SK-N-SH treated with all-trans-retinoic acid at 6 μM for 48 hours (cell line): ENCODE data around the gene MMAB.

Source experiments
- PATZ1 ChIP-seq: fragments of 250-450 bp; sonication (Bioruptor Pico); IDR thresholded peaks from 2 replicates; pipeline ENCODE4 v1.8.0; 2020; ENCODE audit warnings: mild to moderate bottlenecking, moderate library complexity, borderline replicate concordance
- TSHZ2 ChIP-seq: fragments of 250-450 bp; sonication (Bioruptor Pico); IDR thresholded peaks from 2 replicates; pipeline ENCODE4 v1.5.0; 2020; ENCODE audit warnings: mild to moderate bottlenecking, moderate library complexity
- ZC3H10 ChIP-seq: fragments of 250-450 bp; sonication (Bioruptor Pico); IDR thresholded peaks from 2 replicates; pipeline ENCODE4 v1.5.1; 2021; ENCODE audit warnings: mild to moderate bottlenecking, moderate library complexity
- ZFP3 ChIP-seq: fragments of 250-450 bp; sonication (Bioruptor Pico); IDR thresholded peaks from 2 replicates; pipeline ENCODE4 v1.5.0; 2020; ENCODE audit warnings: mild to moderate bottlenecking, moderate library complexity
- ZNF565 ChIP-seq: fragments of 450-650 bp; formaldehyde crosslinking; conservative IDR thresholded peaks from 2 replicates; pipeline ENCODE4 v1.5.0; 2020; ENCODE audit warnings: low read depth, mild to moderate bottlenecking, moderate library complexity

GRCh38 chr12:109559200-109559505 lies 14.2 kb downstream of the MMAB start:
- TF ChIP-seq ZFP3 (CRISPR knock-in tag) = no peak
- no peak for TF ChIP-seq PATZ1 (CRISPR knock-in tag)
- TF ChIP-seq ZNF565 (CRISPR knock-in tag) = no peak
- TF ChIP-seq ZC3H10 = no peak
- no peak for TF ChIP-seq TSHZ2 (CRISPR knock-in tag)
